GM18861 (cell line): ENCODE data around the gene GPC5.

Source experiments
- ATAC-seq: cut with Tn5 transposase; IDR thresholded peaks from one replicate; pipeline ENCODE4 v1.9.1; 2021; ENCODE audit not compliant: unreplicated experiment

The GPC5 gene

DNA sequence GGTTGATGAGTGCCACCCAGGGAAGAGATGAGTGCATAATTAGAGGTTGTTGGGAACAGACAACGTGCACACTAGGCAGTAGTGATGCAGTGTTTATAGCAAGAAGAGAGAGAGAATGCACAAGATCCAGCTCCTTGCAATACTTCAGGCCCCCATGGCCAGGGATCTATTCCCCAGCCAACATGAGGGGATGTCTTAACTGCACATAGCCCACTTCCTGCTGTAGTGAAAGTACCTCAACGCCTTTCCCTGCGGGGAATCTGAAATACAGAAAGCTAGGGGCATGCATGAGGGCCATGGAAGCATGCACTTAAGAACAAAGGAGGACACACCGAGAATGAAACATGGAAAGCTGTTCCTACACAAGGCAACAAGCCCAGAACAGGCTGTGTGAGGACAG lies 1191.5 kb downstream of the GPC5 start:
- ATAC-seq, result no peak

DNA sequence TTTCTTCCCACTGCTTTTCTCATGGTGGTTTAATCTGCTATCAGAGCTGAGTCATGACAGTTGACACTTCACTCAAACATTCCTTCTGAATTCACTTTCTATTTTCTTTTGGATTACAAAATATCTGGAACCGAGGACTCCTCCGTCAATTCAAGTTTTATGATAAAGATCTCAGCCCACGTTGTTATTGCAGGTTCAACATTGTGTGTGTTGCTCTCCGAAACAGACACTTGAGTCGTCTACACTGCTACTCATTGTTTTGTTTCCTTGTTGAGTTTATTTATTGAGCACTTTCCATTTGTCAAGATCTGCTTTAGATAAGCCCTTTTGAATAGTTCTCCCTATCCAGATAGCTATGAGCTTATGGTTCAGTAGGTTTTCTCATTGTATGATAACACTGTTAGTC lies 1192.1 kb downstream of the GPC5 start:
- ATAC-seq, result no peak

DNA sequence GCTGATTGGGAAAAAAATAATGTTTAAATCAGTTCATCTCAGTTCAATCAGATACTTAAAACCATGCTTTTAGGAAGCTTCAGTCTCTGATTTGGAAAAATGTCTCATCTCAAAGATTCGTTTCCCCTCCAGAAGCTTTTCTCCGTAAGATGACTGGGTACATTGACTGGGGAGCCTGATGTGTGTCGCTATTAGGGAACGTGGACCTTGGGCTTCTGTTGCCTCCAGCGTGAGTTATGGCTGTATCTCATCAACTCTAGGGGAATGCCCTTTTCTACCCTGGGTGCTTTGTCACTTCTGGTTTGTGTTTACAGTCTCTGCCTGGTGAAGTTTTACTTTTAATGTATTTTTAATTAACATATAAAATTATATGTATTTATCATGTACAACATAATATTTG lies 1192.7 kb downstream of the GPC5 start:
- ATAC-seq, result no peak

DNA sequence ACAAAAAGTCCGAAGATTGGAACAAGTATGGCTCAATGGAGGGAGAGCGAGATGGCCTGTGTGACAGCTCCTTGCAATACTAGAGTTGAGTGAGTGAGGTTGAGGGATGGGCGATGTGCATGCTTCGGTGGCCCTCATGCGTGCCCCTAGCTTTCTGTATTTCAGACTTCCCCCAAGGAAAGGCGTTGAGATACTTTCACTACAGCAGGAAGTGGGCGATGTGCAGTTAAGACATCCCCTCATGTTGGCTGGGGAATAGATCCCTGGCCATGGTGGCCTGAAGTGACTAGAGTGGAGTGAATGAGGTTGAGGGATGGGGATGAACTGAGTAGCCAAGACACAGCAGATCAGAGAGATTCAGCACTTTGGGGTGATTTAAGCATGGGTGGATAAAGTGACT lies 1194.3 kb downstream of the GPC5 start:
- no peak for ATAC-seq

DNA sequence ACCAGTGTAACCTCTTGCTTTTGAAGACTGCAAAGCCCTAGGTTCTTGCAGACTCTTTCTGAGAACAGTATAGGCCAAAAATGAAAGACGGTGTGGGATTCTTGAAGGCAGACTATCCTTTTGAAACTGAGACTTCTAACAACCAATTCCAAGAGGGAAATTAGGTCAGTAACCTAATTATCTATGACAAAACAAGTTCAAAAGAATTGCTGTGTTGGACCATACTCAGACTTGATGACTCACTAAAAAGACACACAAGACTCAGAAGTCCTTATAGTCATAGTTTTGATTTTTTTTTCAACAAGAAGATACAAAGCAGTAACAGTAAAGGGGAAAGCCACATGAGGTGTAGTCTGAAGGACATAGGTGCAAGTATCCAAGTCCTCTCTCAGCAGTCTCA lies 1204.1 kb downstream of the GPC5 start:
- ATAC-seq, result no peak

DNA sequence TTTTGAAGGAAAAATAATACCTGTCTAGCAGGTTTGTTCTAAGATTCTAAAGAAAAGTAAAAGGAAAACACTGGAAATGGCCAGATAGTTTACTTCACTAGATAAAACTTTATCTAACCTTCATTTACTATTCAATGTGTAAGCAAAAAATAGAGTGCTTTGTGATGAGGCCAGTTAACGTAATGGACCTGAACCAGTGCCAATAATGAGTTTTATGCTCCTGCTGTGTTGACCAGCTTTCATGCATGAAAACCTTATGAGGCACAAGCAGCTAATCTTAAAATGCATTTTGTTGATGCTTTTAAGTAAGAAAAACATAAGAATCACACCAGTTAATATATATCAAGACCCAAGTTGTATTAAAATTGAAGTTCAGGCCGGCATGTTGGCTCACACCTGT lies 1211.0 kb downstream of the GPC5 start:
- ATAC-seq, result no peak

DNA sequence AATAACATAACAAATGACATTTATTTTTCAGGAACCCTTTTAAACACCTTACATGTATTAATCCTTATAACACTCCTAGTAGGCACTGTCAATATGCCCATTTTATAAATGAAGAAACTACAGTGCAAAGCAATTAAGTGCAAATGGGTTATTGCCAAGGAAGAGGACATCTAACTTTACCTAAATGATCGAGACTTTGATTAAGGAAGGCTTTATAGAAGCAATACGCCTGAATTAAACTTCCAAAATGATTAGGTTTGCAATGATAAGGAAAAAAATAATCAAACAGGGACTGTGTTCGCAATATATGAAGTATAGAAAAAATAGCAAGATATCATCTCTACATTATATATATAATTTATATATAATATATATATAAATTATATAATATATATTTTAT lies 1214.5 kb downstream of the GPC5 start:
- no peak for ATAC-seq

DNA sequence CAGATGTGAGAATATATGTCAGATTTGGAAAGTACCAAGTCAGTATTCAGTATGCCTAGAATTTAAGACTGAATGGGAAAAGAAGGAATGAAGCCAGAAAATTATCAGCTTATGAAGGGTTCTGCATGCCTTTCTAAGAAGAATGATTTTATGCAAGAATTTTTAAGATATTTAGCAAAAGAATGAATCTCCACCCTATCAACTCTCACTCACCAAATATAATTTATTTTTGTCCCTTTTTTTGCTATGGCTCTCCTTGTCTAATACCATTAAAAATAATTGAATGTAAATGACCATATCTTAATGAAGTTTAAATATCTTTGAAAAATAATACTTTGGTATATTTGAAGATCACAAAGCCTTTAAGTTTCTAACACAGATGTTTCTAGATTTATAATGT lies 1215.5 kb downstream of the GPC5 start:
- no peak for ATAC-seq

DNA sequence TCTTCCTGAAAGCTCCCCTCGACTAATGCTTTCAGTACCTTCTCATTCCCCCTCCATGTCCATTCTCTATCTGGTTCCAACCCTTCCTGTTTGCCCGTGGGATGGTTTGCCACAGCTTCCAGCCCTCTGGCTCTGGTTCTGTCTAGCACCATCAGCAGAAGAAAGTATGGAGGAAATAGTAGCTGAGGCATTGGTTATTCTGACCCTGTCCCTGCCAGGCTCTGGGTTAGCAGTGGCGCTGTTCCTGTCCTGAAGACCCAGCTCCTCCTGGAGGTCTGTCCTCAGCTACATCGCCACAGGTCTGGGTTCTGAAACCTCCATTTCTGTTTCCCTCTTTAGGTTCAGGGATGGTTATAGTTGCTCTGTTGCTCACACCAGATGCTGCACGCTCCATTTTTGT lies 1223.6 kb downstream of the GPC5 start:
- no peak for ATAC-seq

DNA sequence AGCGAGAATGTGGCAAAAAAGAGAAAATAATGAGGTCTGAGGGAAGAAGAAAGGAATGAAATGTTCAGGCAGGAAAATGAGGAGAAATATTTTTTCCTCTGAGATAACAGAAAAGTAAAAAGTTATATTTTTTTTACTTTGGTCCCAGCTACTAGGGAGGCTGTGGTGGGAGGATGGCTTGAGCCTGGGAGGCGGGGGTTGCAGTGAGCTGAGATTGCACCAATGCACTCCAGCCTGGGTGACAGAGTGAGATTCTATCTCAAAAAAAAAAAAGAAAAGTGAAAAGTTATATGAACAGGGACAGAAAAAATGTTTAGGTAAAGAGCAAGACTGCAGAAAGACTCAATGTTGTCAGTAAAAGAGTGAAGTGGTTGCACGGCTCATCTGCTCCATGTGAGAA lies 1224.5 kb downstream of the GPC5 start:
- ATAC-seq, result no peak

DNA sequence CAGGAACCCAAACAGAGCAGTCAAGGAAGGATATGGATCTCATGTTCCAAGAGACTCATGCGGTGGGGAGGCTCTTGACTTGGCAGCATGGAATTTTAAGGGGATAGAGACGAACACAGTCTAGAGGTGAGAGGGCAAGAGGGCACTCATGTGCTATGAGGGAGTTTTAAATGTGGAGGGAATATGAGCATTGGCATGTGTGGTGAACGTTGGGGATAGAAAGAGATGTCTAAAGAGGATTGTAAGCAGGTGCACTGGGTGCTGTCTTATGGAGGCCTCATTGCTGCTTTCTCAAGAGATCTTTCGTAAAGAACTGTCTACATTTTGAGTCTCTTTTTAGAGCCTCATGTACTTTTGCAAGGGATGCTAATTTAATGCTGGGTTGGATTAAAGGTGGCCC lies 1227.9 kb downstream of the GPC5 start:
- no peak for ATAC-seq

DNA sequence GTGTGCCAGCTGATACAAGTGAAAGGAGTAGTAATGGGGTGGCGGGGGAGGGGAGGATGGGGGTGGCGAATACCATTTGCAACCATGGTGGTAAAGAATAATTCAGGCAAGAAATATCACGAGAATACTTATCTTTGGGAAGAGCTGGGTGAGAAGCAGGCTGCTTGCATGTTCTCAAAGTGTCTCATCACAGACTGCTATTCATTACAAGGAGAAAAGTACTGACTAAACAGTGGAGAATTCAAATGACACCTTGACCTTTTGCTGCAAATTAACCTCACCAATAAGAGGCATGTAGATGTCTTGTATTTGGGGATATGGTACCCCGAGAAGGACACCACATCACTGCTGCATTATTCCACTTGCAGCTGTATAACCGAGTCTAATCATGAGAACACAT lies 1242.5 kb downstream of the GPC5 start:
- ATAC-seq, result no peak

DNA sequence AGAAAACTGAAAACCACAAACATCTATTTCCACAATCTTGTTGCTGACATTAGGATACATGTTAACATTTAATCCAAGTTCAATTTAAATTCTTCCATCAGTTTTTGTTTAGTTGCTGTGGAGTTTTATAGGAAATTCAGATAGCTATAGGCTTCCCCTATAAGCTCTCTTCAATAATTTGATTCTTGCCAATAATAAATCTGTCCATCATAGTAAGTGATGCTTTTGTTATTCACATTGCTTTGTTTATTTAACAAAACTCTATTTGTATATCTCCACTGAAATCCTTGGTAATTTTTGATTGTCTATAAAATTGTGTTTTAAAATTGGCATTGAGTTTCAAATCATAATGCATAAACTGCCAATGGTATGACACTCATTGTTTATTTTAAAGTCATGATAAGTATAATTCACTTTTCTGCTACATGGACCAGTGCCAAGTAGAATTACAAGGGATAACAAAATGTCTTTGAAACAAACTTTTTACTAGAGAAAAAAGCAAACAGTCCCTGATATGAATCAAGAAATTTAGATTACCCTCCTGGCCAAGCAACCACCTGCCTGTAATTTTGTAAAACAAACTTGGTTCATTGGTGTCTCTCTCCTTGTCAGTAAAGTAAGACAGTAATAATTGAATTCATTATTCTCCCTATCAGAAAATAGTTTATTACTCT lies 1250.9 kb downstream of the GPC5 start:
- ATAC-seq, result no peak

DNA sequence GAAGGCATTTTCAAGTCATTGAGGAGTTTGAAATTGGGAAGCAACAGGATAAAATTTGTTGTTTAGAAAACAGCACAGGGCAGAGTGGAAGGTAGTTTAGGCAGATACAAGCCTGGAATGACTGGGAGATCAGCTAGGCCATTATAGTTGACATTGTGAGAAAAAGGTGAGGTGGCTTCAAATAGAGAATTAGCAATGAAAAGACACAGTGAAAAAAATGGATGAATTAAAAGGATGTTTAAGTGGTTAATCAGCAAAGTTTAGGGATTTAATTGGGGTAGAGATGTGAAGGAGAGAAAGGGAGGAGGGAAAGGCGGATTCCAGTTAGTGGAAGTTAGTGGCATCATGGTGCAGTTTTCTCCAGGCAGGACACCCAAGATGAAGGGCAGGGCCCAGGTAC lies 1257.7 kb downstream of the GPC5 start:
- ATAC-seq, result no peak

DNA sequence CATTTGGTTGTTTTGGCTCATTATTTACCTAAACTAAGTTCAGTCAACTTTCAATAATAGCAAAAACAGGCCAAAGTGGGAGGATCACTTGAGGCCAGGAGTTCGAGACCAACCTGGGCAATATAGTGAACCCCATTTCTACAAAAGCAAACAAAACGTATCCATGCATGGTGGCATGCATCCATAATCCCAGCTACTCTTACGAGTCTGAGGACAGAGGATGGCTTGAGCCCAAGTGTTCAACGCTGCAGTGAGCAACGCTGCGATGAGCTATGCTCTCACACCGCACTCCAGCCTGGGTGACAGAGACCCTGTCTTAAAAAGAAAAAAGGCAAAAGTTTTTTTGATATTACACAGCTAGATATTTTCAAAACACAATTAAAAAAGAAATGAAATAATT lies 1258.2 kb downstream of the GPC5 start:
- ATAC-seq, result no peak

DNA sequence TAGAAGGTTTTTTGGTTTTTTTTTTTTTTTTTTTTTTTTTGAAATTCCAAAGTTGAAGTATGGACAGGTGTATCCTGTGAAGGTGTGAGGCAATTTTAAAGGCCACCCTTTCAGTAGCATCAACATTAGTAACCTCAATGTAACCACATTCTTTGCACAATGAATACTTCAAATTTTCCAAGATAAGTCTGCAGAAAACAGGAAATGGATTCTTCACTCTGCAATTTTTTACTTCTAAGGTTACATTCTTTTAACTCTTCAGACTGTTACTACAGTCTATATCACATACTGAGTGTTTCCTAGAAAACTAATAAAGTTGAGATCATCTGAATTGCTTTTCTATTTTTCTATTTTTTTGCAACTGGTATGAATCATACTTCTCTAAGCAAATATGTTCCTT lies 1259.1 kb downstream of the GPC5 start:
- no peak for ATAC-seq

DNA sequence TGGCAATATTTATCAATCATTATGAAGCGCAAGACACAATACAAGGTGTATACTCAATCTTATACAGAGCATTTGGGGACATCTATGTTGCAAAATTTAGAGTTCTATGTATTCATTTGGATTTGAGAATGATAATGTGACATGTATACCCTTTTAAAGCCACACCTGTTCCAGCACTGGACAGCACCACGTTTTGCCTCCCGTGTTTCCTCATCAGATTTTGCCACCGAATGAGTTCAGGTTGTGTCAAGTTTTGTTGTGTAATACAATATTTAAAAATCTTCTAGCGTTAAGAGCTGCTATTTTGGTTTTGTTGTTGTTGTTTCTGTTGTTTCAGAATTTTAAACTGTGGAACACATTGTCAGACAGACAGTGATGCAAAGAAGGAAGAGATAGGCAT lies 1259.9 kb downstream of the GPC5 start:
- ATAC-seq, result no peak

DNA sequence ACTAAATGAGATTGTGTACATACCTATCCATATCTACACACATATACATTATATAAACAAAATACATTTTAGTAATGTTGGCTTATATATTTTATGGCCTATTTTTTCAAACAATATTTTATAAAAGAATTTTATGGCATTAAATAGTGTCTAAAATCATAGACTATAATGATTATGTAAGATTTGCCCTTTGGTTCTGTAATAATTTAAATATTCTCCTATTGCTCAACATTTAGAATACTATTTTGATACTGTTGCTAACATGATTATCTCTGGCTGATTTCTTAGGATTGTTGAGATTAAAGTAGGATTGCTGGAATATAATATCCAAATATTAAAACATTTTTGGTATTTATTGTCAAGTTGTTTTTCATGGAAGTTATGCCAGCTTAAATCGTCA lies 1263.0 kb downstream of the GPC5 start:
- ATAC-seq, result no peak

DNA sequence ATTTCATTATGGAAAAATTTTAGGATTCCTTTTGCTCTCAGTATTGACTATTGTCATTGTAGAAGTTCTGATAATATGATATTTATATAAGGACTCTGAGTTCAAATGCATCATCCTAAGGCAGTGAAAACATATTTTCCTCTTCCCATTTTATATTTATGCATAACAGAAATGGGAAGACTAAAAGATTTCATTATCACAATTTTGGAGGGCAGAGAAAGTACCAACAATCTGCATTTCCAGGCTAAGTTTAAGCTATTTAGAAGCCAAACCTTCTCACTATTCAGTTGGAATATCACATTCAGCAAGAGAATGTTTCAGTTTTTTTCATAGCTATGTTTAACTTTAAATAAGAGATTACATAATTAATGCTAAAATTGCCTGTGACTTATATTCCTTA lies 1269.7 kb downstream of the GPC5 start:
- ATAC-seq, result no peak

DNA sequence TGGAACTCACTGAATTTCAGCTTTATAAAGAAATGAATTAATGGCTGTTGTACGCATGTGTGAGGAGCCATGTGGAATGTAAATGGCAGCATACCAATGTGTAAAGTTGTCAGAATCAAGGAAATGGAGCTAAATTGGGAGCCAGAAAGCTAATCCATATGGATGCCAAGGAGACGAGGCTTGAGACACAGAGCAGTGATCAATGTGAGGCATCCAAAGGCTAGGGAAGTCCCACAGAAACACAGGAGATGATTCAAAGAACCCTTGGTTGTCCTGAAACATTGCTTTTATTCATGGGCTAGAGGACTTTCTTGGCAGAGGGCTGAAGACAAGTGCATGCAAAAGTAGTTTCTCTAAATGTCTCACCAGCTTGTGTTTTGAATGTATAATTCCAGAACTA lies 1271.7 kb downstream of the GPC5 start:
- ATAC-seq, result no peak

DNA sequence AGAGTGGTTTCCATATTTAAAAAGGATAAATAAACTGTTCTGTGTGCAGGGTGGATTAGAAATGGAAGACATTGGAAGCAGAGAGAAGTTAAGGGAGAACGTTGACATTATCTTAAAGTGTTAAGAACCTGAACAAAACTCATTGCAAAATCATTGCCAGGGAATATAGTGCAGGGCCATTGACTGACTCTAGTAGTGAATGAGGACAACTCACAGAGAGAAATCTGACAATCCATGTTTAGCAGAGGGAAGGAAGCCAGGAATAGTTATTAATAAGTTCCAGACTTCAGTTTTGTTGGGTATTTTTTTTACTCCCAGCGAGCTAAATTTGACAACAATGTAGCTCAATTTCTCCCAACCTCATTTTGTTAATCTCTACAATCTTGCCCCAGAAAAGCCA lies 1273.4 kb downstream of the GPC5 start:
- no peak for ATAC-seq

DNA sequence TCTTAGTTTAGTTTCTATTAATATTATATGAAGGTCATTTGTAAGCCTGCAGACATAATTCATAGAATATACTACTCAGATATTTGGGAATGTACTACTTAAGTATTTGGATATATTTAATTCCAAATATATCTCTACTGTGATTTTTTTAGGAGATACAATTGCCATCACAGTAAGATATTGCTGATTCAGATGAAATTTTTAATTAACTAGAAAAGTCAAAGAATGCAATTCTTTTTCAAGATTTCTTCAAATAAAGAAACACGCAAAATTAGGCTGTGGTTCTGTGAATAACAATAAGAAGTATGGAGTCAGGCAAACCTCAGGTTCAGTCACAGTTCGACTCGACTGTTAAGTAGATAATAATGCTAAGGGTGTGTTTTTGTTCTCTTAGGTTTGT lies 1277.8 kb downstream of the GPC5 start:
- ATAC-seq, result no peak

DNA sequence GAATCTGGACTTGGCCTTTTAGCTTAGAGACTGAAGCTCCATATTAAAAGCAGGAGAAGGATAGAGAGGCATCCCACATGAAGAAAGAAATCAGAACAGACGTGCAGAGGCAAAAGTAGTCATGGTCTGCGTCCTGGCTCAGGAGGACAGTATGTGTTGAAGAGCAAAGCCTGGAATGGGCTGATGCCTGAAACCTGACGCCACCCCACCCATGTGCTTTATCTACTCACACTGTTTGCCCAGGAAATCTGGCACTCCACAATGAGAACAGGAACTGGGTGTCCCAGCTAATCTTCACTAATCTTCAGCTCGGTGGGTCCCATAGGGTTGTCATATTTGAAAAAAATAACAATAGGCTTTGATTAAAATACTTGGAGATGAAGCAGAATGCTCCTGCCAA lies 1279.2 kb downstream of the GPC5 start:
- no peak for ATAC-seq

DNA sequence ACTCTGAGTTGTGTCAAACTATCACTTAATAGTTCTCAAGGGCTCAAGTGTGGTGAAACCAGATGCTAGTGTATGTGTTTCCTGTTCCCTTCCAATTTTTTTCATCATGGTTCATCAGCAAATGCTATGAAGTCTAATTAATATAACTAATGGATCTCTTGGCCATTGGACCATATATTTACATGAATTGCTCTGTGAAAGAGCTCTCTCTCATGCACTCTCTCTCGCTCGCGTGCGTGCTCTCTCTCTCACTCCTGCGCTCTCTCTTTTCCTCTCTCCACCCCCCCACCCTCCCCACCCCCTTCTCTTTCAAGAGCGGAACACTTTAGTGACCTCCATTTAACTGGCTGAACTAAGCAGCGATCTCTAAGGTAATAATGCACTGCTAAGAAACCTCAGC lies 1281.2 kb downstream of the GPC5 start:
- ATAC-seq, result no peak
